Measurements from ENCODE around the gene VEGFC.

Gene VEGFC

DNA sequence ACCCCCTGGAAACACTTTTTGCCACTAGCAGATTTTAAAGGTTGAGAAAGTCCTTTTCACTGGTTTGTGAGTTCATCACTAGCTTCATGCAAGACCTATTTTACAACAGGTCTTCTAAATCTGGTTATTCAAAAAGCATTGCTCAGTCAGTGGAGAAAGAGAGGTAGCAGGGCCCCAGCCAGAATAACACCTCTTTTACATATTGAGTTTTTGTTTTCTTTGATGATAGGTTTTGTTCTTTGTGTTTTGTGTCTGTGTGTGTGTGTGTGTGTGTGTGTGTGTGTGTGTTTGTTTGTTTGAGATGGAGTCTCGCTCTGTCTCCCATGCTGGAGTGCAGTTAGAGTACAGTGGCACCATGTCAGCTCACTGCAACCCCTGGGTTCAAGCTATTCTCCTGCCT is 2.7 kb upstream of the VEGFC start:
- no peak for DNase-seq

DNA sequence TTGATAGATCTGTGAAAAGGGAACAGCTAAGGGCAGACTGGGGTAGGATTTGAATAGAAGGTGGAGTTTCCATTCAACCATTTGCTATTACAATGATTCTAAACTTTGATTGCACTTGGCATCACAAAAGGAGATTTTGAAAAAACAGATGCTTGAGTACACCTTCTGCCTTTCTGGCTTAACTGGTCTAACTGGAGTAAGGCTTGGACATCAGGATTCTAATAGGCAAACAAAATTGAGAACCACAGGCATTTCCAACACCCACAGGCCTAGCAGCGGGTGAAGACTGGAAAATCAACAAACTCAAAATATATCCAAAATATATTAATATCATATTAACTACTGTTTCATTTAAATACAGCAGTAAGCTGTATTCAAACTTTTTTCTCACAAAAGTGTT is 1.9 kb upstream of the VEGFC start:
- DNase-seq, result no peak

DNA sequence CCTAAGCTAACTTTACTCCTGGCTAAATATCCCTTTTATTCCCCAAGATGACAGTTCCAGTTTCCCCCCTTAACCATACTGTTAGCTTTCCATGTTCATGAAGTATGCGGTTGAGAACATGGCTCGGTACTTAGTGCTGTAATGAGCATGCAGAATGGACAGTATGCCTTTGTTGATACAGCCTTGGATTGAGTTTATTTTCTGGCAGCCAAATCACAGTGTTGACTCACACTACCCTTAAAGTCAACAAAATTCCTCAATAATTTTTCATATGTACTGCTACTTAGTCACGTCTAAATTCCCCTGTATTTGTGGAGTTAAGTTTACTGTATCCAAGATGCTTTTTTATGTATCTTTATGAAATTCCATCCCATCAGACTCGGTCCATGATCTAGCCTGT is 1.4 kb upstream of the VEGFC start:
- peak; percentile 20 for DNase-seq

DNA sequence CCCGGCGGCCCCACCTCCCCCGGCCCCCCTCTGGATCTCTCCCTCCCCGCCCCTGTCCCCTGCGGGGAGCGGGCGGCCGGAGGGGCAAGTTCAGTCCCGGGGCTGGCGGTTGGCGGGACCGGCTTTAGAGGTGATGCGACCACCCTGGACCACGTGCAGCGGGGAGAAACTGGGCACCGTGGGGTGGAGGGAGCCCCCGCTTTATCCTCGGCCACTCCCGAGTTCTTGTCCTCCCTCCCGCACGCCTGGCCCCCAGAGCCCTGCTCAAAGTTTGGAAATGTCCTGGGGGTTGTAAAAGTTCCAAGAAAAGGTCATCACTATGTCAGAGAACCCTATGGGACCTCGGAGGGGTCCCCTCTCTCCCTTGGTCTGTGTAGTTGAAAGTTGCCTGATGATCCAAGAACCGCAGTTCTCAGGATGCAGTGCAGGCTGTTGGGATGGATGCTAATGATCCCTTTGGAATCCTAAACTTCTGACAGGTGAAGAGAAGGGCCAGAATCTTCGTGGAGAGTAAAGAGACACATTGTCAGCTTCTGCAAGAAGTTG is 411 bp upstream of the VEGFC start:
- peak; percentile 10 for DNase-seq

DNA sequence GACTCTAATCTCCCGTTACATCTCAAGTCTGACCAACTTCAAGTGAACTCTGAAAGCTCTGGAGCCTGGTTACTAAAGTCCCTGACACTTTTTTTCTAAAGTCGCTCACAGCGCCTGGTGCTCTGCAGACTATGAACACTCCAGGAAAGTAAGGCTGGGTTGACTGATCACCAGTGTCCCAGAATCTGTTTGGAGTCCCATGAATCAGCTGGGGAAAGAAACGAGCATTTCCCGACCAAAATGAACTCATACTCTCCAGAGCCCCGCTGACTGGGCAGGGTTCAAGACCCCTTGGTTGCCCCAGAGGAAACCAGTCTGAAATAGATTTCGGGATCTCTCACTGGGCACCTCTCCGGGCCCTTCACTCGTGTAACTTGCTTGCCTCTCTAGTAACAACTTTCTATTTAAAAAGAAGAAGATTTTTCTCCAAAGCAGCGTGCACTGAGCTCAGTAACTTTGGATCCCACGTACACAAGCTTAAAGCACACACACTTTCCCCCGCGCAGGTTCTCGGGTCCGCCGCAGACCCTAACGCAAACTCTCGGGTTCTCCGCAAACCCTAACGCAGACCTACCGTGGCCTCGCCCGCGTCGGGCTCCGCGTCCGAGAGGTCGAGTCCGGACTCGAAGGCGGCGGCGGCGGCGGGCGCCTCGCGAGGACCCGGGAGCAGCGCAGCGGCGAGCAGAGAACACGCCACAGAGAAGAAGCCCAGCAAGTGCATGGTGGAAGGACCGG is 964 bp downstream of the VEGFC start:
- DNase-seq, result no peak

DNA sequence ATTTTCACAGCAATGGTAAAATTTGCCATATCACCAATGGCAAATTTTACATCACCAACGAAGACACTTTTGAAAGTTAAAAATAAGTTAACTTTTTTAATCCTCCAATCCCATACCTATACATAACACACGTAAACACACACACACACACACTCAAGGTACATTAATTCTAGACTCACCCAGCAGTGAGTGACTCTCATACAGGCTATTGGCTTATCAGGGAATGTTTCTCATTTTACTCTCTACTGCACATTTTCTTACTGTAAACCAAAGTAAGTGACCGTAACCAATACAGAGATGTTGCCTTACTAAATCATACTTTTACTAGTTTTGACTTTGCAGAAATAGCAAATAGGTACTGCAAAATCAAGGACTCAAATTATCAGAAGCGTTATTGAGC is 2.3 kb downstream of the VEGFC start:
- DNase-seq, result no peak

DNA sequence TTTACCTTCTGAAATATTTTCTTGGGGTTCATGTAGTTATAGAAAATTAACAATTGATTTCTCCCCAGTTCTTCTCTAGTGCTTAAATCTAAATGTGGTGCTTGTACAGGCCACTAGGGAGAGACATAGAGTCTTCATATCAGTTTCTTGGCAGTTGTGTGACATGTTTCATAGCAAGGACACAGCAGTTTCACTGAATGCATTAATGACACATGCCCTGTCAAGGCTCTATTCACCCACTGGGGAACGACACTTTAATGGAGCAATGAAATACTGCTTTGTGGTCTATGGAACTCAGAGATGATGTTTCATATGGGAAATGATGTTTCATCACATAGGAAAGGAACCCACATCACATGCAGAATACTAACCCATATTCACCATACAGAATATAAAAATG is 2.8 kb downstream of the VEGFC start:
- DNase-seq, result peak; percentile 66

DNA sequence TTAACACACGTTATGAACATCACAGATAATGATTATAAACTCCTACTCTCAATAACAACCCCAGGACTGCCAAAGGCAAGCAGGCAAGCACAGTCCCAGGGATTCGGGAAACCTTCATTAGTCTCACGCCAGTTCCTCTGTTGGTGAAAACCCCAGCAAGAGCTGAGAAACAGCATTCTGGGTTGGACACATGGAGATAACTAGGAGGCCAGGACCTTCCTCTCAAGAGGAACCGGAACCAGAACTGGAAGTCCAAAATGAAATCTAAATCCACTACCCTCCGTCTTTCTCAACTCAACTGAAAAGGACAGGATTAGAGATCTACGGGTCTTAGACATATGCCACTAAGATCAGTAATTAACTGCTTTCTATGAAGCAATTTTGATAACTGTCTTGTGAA is 3.8 kb downstream of the VEGFC start:
- DNase-seq, result no peak

DNA sequence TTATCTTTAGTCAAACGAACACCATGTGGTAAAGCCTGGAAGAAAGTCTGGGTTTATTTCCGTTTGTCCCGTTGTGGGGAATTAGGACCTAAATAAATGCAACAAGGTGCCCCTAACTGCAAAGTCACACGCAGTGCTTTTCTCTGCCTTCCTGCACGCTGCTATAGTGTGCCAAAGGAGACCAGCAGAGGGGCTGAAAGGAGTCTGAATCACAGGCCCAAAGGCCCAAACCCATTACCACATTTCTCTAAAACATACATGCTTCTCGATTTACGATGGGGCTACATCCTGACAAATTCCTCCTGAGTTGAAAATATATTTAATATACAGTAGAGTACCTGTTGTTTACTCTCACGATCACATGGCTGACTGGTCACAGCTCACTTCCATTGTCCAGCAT is 4.5 kb downstream of the VEGFC start:
- DNase-seq, result no peak

DNA sequence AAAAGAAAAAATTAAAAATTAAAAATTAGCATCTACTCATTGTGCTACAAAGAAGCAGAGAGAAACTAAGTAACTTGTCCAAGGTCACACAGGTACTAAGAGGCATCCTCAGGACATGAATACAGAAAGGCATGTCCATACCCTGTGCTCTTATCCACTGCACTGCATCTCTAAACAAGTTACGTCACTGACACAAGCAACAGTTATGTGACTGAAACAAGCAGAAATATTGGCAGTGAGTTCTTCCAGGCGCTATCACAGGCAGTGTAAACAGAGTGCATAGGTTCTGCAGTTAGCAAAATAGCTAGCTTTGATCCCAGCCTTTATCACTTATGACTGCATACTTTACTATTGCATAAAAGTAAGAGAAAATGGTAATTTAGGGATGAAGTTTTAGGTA is 7.9 kb downstream of the VEGFC start:
- no peak for DNase-seq

DNA sequence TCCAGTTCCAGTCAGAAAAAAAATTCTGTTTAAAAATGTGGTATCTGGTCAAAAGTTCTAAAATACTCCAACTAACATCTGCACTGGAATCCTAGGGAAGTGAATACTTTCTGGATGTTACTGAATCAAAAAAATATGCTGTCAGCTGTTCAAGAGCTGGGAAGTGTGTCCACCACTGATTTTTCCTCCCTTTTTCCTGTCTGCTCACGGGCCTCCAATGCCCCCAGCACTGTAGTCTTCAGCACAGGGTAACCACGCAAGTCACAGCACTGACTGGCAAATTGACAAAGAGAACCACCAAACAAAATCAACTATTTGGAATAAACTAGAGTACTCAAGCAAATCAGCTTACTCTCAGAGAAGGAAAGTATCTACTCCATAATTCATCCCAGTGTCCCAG is 9.9 kb downstream of the VEGFC start:
- no peak for DNase-seq

DNA sequence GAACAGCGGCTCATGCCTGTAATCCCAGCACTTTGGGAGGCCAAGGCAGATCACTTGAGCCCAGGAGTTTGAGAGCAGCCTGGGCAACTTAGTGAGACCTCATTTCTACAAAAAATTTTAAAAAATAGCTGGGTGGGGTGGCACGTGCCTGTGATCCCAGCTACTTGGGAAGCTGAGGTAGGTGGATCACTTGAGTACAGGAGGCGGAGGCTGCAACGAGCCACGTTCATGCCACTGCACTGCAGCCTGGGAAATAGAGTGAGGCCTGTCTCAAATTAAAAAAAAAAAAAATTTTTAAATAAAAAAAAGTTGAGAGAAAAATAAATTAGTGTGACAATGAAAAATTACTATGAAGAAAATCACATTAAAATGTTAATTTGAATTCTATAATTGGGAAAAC is 10.5 kb downstream of the VEGFC start:
- no peak for DNase-seq

DNA sequence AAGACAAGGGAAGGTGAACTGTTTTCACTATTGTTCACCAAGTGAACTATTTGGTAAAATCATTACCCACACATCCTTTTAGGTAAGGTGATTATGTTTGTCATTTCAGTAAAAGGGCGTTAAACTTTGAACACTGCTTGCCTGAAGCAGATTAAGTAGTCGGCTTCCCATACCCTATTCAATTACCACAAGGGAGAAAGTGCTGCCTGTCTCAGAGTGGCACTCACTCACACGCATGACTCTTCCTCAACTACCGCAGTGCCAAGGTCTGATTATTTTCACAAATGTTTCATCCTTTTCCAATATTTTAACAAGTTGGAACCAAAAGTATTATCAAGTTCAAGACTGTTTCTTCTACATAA is 11.0 kb downstream of the VEGFC start:
- no peak for DNase-seq

DNA sequence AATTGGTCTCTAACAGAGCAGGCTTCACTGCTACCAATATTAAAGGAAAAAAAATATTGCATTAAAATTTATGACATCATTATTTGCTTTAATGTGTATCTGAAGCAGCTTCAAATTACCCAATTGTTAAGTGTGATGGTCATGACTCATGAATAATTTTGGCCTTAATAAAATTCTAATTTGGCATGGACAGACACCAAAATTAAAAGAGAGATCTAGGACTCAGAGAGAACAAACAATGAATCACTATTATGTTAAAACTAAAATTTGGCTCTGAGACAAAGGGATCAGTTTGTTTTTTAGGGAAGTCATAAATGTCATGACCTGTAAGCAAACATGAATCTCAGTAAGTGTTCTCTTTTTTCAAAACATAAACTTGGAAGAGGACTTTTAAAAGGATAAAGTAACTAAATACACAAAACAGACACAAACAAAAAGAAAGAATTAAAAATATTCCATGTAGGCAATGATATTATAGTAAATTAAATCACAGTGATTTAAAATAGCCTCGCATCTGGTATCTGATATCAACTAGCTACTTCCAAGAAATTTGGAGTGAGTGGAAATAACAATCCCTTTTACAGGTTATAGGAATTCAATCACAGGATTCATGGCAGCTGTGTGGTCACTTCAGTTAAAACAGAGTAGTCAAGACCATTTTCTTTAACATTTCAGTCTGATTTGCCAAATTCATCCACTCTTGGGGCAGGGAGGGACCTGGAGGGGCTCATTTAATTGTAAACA is 11.6 kb downstream of the VEGFC start:
- DNase-seq, result no peak

DNA sequence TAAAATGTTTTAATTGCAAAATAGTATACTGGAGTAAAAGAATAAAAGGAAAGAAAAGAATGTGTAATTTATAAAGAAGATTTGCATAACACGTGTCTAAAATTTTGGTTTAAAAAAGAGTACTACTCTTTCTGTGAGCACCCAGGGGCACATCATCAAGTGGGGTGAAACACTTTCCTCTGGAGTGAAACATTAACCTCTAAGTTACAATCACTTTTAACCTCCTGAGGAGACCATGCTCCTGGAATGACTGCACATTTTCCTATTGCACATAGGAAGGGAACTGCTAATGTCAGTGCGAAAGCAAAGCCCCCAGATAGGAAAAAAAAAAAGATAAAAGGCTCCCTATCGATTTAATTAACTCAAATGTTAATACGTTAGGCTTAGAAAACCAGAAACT is 13.3 kb downstream of the VEGFC start:
- no peak for DNase-seq

DNA sequence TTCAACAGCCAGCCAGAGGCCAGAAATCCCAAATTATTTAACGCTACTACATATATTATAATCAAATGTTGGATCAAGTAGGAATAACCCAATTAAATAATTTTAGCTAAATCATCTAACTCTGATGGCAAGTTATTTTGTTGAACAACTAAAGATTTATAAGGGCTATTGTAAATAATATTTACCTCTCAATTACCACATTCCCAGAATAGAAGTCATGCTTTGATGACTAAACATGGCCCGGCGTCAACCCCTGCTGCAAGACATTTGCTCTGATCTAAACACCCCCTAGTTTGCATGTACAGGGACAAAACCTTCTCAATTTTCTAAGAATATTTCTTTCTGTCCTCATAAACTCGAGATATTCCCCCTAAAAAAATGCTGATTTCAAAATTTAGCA is 14.2 kb downstream of the VEGFC start:
- DNase-seq, result no peak

DNA sequence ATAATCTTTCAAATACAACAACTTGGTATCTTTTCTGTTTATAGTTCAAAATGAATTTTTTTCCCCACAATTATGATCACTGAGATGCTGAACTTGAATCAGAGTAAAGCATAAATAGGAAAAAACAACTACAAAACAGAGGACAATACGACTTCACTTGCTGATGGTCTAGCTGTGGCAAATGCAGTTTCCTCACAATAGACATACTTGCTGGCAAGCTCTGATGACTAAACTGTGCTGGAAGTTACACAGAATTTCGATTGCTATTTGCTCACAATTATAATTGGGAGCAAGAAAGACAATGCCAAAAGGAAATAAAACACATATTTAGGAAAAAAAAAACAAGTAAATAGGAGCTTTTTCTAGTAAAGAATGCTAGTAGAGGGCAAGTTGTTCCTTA is 14.7 kb downstream of the VEGFC start:
- no peak for DNase-seq

DNA sequence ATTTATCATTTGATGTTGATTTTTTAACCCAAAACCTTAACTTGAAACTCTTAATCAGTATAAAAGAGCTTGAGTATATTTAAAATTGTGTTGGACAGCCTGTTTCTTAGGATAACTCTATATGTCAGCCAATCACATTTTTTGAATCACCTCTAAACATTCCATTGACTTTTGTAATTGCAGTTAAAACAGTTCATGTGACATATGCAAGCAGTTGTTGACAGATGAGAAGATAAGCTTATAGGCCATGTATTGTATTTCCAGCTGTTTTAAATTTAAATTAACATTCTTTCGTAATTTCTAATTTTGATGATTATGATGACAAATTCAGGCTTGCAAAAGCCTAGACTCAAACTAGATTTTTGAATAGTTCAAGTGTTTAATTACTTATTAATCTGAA is 17.4 kb downstream of the VEGFC start:
- no peak for DNase-seq

DNA sequence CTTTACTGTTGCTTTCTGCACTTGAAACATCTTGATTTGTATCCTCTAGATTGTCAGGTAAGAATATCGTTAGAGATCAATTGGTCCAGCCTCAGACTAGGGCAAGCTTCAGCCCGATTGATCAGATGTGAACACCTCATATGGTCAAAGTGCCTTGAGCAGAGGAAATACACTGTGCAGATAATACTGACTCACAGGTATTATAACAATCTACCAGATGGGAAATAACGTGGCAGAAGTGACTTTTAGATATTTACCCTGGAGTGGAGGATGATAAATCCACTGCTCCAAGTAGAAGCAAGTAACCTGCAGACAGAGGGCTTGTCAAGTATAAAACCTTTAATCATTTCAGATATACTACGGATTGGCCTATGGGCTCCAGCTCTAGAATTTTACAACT is 17.9 kb downstream of the VEGFC start:
- no peak for DNase-seq

DNA sequence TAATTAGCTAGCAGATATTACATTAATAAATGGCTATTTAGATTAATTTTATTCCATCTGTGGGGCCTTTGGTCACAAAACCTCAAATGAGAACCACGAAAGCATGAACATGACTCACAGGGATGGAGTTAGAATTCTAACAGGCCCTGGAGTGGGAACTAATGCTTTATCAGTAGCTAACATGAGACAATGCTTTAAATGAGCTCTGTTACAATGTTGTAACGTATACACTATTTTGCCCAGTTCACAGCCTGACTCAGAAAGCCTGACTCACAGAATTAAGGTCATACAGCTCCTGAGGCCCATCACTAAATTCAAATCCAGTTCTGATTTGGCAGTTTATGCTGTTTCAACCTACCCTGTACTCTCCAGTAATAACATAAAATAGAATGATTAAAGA is 23.2 kb downstream of the VEGFC start:
- DNase-seq, result no peak

DNA sequence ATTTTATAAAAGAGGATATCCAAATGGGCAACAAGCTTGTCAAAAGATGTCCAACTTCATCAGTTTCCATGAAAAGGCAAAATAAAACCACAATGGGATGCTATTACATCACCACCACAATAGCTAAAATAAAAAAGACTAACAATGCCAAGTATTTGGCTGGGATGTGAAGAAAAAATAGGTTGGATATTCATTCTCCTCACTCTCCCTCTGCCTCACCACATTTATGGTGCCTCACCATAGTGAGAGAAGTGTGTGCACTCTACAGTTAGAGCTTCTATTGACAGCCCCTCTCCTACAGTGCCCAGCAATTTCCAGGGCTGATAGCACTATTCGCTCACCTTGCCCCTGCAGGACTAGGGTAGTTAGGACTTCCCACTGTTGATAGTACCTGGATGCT is 25.5 kb downstream of the VEGFC start:
- DNase-seq, result no peak

DNA sequence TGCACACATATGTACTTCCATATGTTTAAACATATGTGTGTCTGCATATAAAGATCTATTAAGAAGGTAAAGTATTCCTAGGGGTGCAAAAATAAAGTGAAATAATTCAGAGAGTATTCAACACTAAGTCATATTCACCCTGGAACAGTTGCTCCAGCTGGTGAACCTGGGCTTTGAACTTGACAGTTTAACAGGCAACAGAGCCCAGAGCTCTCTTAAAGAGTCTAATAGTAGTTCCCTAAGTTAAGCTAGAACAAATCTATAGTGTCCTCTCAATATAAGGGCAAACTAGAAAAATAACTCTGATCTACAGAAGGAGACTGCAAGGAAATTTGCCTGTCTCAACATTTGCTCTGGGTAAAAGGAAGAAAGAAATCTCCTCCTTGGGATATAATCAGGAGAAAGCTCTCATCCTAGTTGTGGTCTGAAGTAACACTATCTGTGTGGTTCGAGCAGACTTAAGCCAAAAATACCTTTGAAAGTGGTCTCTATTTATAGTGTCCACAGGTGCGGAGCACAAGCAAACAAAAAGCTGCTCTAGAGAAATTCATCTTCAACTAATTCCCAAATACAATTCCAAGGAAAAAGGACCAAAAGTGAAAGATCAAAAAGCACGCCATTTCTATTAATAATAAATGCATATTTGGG is 29.9 kb downstream of the VEGFC start:
- DNase-seq, result no peak

DNA sequence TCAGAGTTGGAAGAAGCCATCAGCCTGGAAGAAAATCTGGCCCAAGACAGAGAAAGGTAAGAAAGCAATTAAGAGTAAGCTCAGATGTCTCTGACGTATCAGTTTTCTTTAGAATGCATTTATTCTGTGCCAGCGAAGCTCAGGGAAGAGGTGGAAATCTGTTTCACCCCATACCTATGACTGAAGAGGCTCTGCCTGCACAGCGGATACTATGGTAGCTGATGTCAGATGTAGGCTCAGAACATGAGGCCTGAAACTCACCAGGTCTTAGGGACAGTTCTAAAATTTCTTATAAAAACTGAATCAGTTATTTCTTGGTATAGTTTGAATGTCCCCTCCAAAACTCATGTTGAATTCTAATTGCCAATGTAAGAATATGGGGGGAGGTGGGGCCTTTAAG is 30.9 kb downstream of the VEGFC start:
- no peak for DNase-seq

DNA sequence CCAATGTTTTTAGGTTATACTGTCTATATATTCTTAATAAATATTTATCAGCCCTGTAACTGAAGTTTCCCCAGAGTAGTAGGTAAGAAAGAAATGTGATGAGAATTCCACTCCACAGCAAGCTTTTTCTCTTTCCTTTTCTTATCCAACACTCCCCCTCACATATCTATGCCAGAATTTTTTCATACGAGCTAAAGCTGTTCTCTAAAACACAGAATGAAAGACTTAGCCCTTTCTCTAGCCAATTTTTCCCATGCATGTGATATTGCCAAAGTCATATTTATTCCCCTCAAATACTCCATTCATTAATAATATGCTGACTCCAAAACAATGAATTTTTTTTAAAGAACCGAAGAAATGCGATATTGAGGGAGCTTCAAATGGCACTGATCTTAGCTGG is 32.3 kb downstream of the VEGFC start:
- DNase-seq, result no peak
